Mucosa of gallbladder (tissue), 1 donor: ENCODE results near the gene USP11. TPM values are rescaled to one million over a fixed set of nuclear protein-coding genes. Genes with fewer than 3 reads are reported as not detected.

Experiments
- DNase-seq: peaks from one replicate; pipeline ENCODE4 v3.0.0-alpha.2; 2020; ENCODE audit warnings: low spot score
- total RNA-seq: library from RNA; stranded (reverse); gene quantifications from one replicate; pipeline ENCODE4 v1.2.1, GENCODE V29; 2021
- donor health status: DM: no; HTN: no; CAD: no.

USP11 gene
- 59.0 TPM for total RNA-seq

GRCh38 chrX:47232803-47233332 is at the start of gene USP11:
Gene USP11, plus strand, starts transcription at chrX:47233009. Its CDS starts 35 bp downstream, at chrX:47233044.
- peak; percentile 43 for DNase-seq

GRCh38 chrX:47184486-47184885 is 48.3 kb upstream of the USP11 start:
- no peak for DNase-seq

- DNase-seq: no peak
Measured at GRCh38 chrX:47185241-47185640, 47.6 kb upstream of the USP11 start.

GRCh38 chrX:47186096-47186740 is 46.6 kb upstream of the USP11 start:
- no peak for DNase-seq

- DNase-seq: no peak
Measured at GRCh38 chrX:47187106-47187677, 45.6 kb upstream of the USP11 start.

GRCh38 chrX:47189906-47190305 is 42.9 kb upstream of the USP11 start:
- DNase-seq: no peak

GRCh38 chrX:47190445-47191269 is 42.2 kb upstream of the USP11 start:
- DNase-seq: peak; percentile 84

- DNase-seq: no peak
Measured at GRCh38 chrX:47191331-47191730, 41.5 kb upstream of the USP11 start.

- DNase-seq: no peak
Measured at GRCh38 chrX:47191806-47192401, 40.9 kb upstream of the USP11 start.

- peak; percentile 99 for DNase-seq
Measured at GRCh38 chrX:47193475-47194193, 39.2 kb upstream of the USP11 start, which contains the start of gene UBA1. Gene UBA1, plus strand, starts transcription at chrX:47193829. Its CDS starts 4,974 bp downstream, at chrX:47198803.

- DNase-seq: no peak
Measured at GRCh38 chrX:47194194-47194787, 38.5 kb upstream of the USP11 start.

GRCh38 chrX:47196098-47196497 is 36.7 kb upstream of the USP11 start:
- no peak for DNase-seq

GRCh38 chrX:47197526-47197925 is 35.3 kb upstream of the USP11 start:
- no peak for DNase-seq

GRCh38 chrX:47198026-47198686 is 34.7 kb upstream of the USP11 start:
- DNase-seq: no peak

GRCh38 chrX:47198687-47199080 is 34.1 kb upstream of the USP11 start:
- DNase-seq: no peak

GRCh38 chrX:47199286-47199685 is 33.5 kb upstream of the USP11 start:
- no peak for DNase-seq

GRCh38 chrX:47200385-47201150 is 32.2 kb upstream of the USP11 start:
- no peak for DNase-seq

- DNase-seq: no peak
Measured at GRCh38 chrX:47201345-47201944, 31.4 kb upstream of the USP11 start.

- no peak for DNase-seq
Measured at GRCh38 chrX:47202316-47202715, 30.5 kb upstream of the USP11 start.
